Measurements from ENCODE around the gene ZAP70.
"Not testable (repeated sequence)": the region's sequence is repeated elsewhere in the genome, so short reads cannot be mapped to it uniquely, and the experiment has no call there.

ZAP70 gene

GRCh38 chr2:97698530-97698929, 14.8 kb upstream of the ZAP70 start:
- DNase-seq: no peak

- DNase-seq: peak; percentile 51
These were observed 13.5 kb upstream of the ZAP70 start for GRCh38 chr2:97699765-97700444.

- no peak for DNase-seq
These were observed 12.2 kb upstream of the ZAP70 start for GRCh38 chr2:97701186-97701585.

- peak; percentile 17 for DNase-seq
These were observed 11.4 kb upstream of the ZAP70 start for GRCh38 chr2:97701851-97702465.

GRCh38 chr2:97702731-97703470, 10.5 kb upstream of the ZAP70 start:
- no peak for DNase-seq

- no peak for DNase-seq
These were observed 9.6 kb upstream of the ZAP70 start for GRCh38 chr2:97703741-97704140.

- no peak for DNase-seq
These were observed 8.4 kb upstream of the ZAP70 start for GRCh38 chr2:97704989-97705388.

- DNase-seq: no peak
These were observed 7.3 kb upstream of the ZAP70 start for GRCh38 chr2:97706112-97706511.

GRCh38 chr2:97706708-97707345, 6.5 kb upstream of the ZAP70 start:
- no peak for DNase-seq

GRCh38 chr2:97707362-97708047, 5.9 kb upstream of the ZAP70 start:
- no peak for DNase-seq

- DNase-seq: no peak
These were observed 5.4 kb upstream of the ZAP70 start for GRCh38 chr2:97708048-97708380.

GRCh38 chr2:97708608-97709007, 4.8 kb upstream of the ZAP70 start:
- DNase-seq: no peak

GRCh38 chr2:97711394-97711711, 2.0 kb upstream of the ZAP70 start:
- DNase-seq: no peak

GRCh38 chr2:97712175-97712574, 1.2 kb upstream of the ZAP70 start:
- DNase-seq: not testable (repeated sequence)

GRCh38 chr2:97712693-97713295, 582 bp upstream of the ZAP70 start:
- no peak for DNase-seq

GRCh38 chr2:97714084-97714949, 941 bp downstream of the ZAP70 start:
- no peak for DNase-seq

GRCh38 chr2:97714950-97715652, 1.7 kb downstream of the ZAP70 start:
- no peak for DNase-seq

GRCh38 chr2:97715951-97716694, 2.7 kb downstream of the ZAP70 start:
- DNase-seq: no peak

- no peak for DNase-seq
These were observed 3.6 kb downstream of the ZAP70 start for GRCh38 chr2:97716695-97717612.

Measured in fibroblast of skin of abdomen (primary cell).